K562 (cell line): ENCODE results near the gene SLC26A8.
A peak's percentile ranks its signal among the peaks of the same experiment; 100 is the strongest.

Experiments used
- CEBPG ChIP-seq, 3 experiments: fragments of 200-800 bp in 1 of 3; sonication (Bioruptor generic) in 1 of 3; sonication (generic) in 1 of 3; formaldehyde crosslinking in 1 of 3; IDR thresholded peaks in 2 of 3; conservative IDR thresholded peaks in 1 of 3; 2 replicates each; pipeline versions ENCODE4 v1.6.1 to v1.8.0; 2016 to 2022; ENCODE audit warnings: missing compliant biosample characterization in 2 of 3, missing genetic modification characterization in 2 of 3, mild to moderate bottlenecking in 1 of 3, missing genetic modification reagents in 1 of 3
- DNMT1 ChIP-seq: fragments of 450-650 bp; IDR thresholded peaks from 2 replicates; pipeline ENCODE4 v1.6.1; 2016; ENCODE audit warnings: antibody characterized with exemption, mild to moderate bottlenecking
- KLF6 ChIP-seq: fragments of 250-450 bp; sonication (Bioruptor Pico); IDR thresholded peaks from 2 replicates; pipeline ENCODE4 v1.4.0; 2020; ENCODE audit warnings: mild to moderate bottlenecking, moderate library complexity, borderline replicate concordance
- NR2C2 ChIP-seq, 2 experiments: fragments of 200-800 bp in 1 of 2; sonication (Bioruptor generic) in 1 of 2; sonication (generic) in 1 of 2; formaldehyde crosslinking in 1 of 2; IDR thresholded peaks; 2 replicates each; pipeline versions ENCODE4 v1.6.1 to v1.8.0; 2016 to 2022; ENCODE audit warnings: mild to moderate bottlenecking in 1 of 2, missing compliant biosample characterization in 1 of 2, missing genetic modification characterization in 1 of 2, missing genetic modification reagents in 1 of 2
- TAF1 ChIP-seq: IDR thresholded peaks from 2 replicates; pipeline ENCODE4 v1.6.1; 2011; ENCODE audit warnings: mild to moderate bottlenecking, low read length, moderate library complexity; ENCODE audit not compliant: insufficient read depth, control insufficient read depth, severe bottlenecking; ENCODE audit errors: extremely low read depth
- ZNF217 ChIP-seq: sonication (generic); formaldehyde crosslinking; IDR thresholded peaks from 2 replicates; pipeline ENCODE4 v1.8.0; 2022; ENCODE audit warnings: mild to moderate bottlenecking, missing genetic modification reagents
- ZNF347 ChIP-seq: fragments of 450-650 bp; formaldehyde crosslinking; IDR thresholded peaks from 2 replicates; pipeline ENCODE4 v1.4.0; 2020; ENCODE audit warnings: low read depth, mild to moderate bottlenecking, moderate library complexity
- TF ChIP-seq, protein P1 (sequence below): sonication (generic); formaldehyde crosslinking; IDR thresholded peaks from 2 replicates; pipeline ENCODE4 v1.8.1; 2022; ENCODE audit warnings: missing genetic modification reagents

DNA sequence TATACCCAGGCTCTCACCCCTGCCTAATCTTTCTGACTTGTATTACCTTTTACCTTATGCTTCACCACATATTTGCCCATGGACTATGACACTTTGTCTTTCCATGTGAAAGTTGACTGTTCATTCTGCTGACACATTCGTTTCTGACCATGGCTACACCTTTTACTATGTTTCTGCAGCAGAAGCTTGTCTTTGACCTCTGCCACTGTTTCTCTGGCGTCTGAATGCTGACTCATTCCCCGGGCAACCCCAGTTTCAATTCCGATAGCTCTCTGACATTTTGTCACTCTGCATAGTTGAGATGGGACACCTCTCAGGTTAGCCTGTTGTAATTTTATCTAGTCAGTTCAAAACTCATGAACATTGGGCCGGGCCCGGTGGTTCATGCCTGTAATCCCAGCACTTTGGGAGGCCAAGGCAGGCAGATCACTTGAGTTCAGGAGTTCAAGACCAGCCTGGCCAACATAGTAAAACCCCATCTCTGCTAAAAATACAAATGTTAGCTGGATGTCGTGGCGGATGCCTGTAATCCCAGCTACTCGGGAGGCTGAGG, 50.7 kb downstream of the SLC26A8 start:
- TF ChIP-seq NR2C2 (CRISPR knock-in tag; IDR thresholded peaks at IDR 0.05) (no peak), NR2C2 (tag; IDR thresholded peaks at IDR 0.05) (peak; percentile 82), DNMT1 (no peak), TAF1 (no peak), KLF6 (CRISPR knock-in tag) (no peak), ZNF347 (CRISPR knock-in tag) (no peak), CEBPG (CRISPR knock-in tag; IDR thresholded peaks at IDR 0.05) (no peak), CEBPG (tag; conservative IDR thresholded peaks at IDR 0.05 in 1 of 2, IDR thresholded peaks at IDR 0.05 in 1 of 2) (no peak), ZNF217 (CRISPR knock-in tag) (no peak)
- TF ChIP-seq, protein P1, sequence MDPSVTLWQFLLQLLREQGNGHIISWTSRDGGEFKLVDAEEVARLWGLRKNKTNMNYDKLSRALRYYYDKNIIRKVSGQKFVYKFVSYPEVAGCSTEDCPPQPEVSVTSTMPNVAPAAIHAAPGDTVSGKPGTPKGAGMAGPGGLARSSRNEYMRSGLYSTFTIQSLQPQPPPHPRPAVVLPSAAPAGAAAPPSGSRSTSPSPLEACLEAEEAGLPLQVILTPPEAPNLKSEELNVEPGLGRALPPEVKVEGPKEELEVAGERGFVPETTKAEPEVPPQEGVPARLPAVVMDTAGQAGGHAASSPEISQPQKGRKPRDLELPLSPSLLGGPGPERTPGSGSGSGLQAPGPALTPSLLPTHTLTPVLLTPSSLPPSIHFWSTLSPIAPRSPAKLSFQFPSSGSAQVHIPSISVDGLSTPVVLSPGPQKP: no peak
